CD4-positive, alpha-beta T cell treated with Interleukin-10 for 1 hour (primary cell): Measurements from ENCODE around the gene DDX27.
"Not testable (repeated sequence)": the region's sequence is repeated elsewhere in the genome, so short reads cannot be mapped to it uniquely, and the experiment has no call there.

Experiments
- DNase-seq: peaks from one replicate; pipeline ENCODE4 v3.0.0-alpha.2; 2020

Gene DDX27, protein sequence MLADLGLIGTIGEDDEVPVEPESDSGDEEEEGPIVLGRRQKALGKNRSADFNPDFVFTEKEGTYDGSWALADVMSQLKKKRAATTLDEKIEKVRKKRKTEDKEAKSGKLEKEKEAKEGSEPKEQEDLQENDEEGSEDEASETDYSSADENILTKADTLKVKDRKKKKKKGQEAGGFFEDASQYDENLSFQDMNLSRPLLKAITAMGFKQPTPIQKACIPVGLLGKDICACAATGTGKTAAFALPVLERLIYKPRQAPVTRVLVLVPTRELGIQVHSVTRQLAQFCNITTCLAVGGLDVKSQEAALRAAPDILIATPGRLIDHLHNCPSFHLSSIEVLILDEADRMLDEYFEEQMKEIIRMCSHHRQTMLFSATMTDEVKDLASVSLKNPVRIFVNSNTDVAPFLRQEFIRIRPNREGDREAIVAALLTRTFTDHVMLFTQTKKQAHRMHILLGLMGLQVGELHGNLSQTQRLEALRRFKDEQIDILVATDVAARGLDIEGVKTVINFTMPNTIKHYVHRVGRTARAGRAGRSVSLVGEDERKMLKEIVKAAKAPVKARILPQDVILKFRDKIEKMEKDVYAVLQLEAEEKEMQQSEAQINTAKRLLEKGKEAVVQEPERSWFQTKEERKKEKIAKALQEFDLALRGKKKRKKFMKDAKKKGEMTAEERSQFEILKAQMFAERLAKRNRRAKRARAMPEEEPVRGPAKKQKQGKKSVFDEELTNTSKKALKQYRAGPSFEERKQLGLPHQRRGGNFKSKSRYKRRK

DNA sequence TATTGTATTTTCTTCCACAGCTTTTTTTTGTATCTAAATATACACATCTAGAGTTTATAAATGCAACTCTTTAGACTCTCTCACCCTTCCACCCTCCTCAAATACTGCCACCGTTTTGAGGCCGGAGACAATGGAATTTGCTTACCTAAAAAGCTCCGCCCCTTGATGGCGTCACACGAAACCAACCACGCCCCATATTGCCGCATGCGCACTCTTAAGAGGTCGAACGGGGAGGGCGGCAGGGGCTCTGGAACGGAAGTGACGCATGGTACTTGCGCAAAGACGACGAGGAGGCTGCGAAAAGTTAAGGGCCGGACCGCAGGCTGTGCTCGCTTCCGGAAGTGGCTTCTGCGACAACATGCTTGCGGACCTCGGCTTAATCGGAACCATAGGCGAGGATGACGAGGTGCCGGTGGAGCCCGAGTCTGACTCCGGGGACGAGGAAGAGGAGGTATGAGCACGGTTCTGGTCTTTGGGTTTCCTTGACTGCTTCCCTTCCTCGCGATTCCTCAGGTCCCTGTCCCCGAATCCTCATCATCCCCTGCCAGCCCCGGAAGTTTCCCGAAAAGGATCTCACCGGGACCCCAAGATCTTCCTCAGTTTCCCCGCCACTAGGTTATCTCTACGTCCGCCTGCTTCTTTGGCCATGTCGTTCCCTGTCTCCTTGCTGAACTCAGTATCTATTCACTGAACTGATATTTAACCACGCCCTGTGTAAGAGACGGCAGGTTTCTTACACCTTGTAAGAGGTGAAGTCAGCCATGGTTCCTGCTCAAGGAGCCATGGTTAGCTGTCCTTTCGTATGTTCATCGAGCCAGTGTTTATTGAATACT is at the start of gene DDX27:
Gene DDX27, plus strand, starts transcription at position 326 of the 833 bp plus-strand sequence. Its CDS starts 33 bp downstream, at position 359.
- DNase-seq = peak; percentile 98

DNA sequence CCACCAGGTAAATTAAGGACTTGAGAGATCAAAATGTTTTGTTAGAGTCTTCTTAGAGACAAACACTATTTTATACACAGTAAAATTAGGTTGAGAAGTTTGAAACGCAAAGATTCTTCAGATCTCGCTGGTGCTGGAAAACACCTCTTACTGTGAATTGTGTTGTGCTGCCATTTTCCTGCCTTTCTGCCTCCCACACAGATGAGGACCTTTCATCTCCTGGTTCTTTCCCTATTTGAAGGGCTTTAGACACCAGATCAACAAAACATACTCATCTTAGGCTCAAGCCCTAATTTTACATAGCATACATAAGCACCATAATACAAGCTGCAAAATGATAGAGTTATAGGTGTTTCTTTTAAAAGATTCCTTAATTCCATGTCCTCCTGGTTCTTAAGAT is 49.7 kb upstream of the DDX27 start:
- DNase-seq = no peak

DNA sequence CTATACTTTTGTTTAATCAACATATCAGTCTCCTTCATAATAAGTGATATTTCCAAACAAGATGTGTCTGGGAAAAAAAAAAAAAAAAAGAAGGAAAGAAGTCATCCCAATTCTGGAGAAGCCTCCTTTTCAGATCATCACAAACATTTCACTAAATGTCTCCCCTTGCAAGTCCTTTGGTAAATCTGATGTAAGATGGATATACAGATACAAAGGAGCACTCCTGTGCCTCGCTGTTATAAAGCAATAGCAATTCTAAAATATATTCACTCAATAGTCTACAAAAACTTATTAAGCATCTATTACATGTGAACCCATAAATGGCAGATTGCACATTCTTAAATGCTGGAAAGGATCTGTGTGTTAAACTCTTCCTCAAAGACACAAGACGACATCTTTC is 48.5 kb upstream of the DDX27 start:
- no peak for DNase-seq

DNA sequence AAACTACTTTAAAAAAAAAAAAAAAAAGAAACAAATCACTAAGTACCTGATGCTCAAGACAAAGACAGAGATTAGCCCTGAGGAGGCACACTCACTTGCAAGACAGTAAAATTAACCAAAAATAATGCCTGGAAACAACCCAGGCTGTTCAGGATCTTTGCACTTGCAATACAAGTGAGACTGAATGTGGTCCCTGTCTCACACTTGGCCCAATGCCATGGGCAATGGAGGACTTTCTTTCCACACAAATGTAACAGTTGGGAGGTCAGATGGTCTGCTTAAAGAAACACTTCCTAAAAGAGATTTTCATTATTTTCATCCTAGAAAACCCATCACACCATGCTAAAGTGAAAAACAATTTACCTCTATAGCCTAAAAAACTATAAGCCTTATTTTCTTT is 47.3 kb upstream of the DDX27 start:
- DNase-seq = no peak

DNA sequence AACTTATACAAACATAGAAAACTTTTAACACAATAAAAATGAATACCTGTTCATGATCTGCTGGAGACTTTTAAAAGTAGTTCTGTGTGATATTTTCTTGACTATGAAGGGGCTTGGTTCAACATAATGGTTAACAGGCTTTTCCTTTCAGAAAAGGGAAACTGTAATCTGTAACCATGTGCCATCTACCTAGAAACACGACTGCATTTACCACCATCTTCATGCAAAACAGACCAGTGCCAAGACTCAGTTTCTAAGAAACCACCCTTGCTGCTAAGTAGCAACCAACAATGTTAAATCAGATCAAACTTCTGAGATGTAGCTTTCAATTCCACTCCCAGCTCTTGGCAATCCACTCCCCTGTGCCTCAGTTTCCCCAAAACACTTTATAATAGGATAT is 46.8 kb upstream of the DDX27 start:
- no peak for DNase-seq

DNA sequence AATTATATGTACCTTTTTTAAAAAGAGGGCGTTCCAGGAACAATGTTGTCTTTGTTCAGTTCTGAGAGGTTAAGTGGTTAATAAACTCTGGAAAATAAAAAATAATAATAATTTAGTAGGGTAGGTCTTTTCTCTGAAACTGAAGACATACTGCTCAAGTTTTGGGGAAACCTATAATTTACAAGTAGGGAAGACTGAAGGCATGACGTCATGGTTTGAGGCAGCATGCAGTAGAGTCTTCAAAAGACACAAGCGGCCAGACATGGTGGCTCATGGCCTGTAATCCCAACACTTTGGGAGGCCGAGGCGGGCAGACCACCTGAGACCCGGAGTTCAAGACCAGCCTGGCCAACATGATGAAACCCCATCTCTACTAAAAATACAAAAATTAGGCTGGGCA is 45.0 kb upstream of the DDX27 start:
- DNase-seq = no peak

DNA sequence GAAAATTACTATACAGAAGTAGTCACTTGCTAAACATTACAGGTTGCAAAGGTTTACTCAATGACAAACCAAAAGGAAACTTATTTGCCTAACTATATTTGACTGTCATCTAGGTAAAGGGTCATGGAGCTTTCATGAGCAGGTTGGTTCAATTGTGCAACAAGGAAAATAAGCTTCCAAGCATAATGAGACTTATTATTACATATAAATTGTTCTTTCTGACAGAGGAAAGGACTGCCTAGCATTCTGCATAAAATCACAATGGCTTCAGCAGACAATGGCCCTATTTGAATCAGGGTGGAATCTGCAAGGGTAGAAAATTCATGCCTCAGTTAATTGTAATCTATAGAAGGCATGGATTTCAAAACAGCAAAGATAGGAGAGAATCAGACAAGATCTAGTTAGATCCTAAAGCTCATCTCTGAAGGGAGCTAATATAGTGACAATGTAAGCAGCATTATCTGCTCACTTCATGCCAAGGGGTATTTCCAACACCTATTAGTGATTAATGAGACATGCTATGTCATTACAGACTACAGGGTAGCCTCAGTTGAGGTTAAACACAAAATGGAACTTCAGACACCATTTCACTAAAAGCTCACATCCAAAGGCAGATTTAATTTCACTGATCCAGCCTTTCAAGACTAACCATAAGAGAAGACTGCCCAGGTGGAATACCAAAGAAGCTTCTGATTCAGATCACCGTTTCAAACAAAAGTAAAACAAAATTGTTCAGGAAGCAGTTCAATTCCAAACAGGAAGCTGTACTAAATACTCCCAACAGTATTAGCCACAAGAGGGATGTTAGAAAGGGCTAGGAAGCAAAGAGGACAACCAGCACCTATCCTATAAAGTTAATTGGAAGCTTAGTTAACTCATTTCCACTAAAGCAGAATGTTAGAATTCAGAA is 39.6 kb upstream of the DDX27 start:
- DNase-seq = no peak

DNA sequence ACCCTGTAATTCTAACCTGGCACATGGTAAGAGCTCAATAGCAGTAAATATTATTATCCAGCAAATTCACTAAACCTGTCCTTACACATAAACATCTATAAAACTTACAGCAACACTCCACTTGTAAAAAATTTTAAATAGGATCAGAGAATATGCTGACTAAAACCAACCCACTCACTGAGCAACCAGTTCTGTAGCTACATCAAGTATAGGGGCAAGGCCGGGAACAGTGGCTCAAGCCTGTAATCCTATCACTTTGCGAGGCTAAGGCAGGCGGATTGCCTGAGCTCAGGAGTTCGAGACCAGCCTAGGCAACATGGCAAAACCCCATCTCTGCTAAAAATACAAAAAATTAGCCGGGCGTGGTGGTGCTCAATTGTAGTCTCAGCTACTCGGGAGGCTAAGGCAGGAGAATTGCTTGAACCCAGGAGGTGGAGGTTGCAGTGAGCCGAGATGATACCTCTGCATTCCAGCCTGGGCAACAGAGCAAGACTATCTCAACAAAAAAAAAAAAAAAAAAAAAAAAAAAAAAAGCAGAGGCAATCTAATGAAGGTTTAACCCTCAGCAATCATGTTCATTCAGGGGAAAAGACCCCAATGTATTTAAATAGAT is 37.8 kb upstream of the DDX27 start:
- no peak for DNase-seq

DNA sequence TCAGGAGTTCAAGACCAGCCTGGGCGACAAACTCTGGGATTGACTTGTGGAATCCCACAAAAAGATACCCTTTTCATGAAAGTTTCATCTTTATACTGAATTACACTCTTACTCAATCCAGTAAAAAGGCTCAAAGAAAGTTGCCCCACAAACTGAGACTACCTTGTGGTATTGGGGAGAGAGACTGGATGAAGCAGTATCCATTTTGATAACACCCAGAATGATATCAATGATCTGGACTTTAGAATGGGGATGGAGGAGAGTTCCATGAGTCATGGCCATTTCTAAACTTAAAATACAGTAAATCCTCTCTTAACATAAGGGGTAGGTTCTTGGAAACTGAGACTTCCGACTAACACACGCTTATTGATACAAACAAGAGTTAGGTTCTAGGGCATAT is 35.8 kb upstream of the DDX27 start:
- DNase-seq = no peak

DNA sequence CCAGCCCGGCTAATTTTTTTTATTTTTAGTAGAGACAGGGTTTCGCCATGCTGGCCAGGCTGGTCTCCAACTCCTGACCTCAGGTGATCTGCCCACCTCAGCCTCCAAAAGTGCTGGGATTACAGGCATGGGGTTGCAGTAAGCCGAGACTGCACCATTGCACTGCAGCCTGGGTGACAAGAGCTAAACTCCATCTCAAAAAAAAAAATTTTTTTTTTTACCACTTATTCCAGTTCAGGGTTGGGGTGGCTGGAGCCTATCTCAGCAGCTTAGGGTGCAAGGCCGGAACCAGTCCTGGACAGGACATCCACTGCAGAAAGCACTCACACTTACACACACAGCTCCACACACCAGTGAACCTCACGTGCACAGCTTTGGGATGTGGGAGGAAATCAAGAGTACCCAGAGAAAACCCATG is 35.1 kb upstream of the DDX27 start:
- DNase-seq = not testable (repeated sequence)

DNA sequence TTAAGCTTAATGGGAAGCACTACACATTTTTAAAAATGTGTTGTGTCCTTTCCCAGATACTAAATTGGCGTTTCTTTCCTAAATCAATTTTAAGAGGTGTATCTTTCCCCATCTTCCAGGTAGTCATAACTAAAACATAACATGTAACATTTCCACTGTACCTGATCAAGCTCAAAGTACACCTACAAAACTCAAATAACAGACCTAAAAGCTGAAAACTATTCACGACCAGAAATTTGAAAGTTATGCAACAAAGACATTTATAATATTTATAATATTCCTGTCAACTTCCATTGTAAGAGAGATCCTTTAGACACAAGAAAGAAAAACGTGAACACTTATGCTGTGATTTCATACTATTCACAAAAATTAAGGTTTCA is 34.5 kb upstream of the DDX27 start:
- DNase-seq = no peak

DNA sequence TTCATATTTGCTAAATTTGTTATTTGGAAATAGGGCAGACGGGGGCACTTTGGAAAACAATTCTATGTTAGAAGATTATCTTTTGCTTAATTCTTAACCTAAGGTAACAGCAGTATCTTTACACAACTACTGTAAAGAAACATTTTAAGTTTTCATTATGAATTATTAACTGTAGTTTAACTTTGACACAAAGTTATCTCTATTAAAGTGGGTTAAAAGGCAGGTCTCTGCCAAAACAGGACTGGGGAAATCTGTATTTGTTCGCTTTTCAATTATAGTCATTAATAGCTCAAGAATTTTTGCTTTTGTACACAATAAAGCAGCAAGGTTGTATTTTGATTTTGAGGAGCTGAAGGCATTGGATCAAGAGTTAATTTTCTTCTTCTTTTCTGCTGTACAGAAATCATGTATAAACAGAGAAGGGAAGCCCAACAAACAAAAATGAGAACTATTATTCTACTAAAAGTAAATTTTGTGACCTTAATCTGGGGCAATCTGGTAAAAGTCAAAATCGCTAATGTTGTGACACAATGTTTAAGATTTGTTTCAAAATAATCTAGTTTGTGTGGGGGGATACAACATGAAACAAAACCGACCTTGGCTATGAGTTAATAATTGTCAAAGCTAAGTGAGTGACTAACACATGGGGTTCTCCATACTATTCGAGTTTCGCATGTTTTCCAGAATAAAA is 34.0 kb upstream of the DDX27 start:
- no peak for DNase-seq

DNA sequence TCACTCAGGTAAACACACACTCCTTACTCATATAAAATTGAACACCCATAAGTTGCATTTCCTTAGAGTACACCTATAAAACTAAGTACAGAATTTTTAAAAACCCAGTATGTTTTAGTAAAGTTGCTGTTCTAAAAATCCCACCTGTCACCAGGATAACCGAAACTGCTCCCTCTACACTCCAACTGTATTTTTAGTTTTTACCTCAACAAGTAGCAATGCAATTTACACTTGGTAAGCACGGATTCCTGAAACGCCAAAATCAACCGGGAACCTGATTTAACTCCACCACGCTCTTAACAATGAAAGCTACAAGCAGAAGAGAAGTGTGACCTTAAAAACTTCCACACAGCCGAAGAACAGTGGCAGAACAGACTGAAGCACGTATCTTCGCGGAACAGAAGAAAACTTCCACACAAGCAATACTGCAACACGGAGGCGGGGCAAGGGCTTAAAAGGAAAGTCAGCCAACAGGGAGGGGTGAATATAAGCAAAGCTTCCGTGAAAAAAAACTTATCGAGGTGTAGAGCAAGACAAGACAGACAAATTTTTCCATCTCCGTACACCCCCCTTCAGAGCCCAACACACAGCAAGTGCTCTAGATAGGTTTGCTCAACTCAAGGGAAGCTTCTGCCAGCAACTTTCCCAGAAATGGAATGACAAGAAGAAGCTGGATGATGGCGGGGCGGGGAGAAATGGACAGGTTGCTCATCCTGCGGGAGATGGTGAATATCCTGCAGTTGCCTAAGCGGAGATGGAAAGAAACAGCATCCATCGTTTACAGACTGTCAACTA is 32.5 kb upstream of the DDX27 start:
- peak; percentile 78 for DNase-seq

DNA sequence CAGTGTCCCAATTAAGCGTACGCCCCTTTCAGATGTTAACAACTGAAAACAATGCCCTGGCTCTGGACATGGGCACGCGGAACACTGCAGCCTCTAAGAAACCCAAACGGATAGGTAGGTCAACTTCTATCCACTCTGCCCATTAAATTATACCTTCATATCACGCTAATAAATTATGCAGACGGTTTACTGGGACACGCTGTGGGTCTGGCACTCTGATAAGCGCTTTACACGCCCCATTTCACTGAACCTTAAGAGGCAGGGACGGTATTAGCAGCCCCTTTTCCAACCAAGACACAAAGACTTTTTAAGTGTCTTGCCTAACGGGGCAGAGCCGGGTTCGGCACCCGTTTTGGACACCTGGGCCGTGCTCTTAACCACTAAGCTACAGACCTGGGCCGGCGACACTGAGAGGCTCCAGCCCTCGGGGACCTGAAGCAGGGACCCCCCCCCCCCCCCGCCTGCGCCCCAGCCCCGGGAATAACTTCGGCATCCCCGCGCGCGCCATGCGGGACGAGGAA is 31.8 kb upstream of the DDX27 start:
- DNase-seq = peak; percentile 21

DNA sequence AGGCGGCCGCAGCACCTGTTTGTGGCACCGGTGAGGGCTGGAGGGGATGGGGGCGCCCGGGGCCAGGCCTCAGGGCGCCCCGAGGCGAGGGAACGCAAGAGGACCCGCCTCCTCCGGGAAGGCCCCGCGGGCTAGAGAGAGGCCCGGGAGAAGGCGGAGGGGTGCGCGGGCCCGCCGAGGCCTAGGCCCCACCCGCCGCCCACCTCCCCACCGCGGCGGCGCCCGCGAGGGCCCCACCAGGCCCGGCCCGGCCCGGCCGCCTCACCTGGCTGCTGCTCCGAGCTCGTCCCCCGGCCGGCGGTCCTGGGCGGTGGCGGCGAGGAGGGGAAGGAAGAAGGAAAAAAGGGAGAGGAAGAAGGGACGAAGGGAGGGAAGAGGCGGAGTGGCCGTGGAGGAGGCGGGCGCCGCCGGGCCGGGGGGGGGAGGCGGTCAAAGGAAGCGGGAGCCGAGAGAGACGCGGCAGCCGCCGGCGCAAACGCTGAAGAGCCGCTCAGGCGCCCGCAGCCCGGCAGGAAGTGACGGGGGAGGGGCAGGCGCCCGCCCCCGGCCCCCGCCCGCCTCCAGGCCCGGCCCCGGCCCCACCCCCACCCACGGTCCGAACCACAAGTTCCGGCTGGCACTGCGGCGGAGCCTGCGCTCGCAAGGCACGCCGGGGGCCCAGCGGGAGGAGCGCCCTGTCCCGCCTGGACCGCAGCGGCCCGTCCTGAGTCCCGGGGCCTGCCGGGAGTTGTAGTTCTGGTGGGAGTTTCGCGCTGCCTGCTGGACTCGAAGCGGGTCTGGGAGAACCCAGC is 31.2 kb upstream of the DDX27 start, which contains the start of gene STAU1:
Gene STAU1, minus strand, starts transcription at position 484 of the 791 bp plus-strand sequence. CDS start 22,133 bp downstream, outside the sequence.
- peak; percentile 94 for DNase-seq

DNA sequence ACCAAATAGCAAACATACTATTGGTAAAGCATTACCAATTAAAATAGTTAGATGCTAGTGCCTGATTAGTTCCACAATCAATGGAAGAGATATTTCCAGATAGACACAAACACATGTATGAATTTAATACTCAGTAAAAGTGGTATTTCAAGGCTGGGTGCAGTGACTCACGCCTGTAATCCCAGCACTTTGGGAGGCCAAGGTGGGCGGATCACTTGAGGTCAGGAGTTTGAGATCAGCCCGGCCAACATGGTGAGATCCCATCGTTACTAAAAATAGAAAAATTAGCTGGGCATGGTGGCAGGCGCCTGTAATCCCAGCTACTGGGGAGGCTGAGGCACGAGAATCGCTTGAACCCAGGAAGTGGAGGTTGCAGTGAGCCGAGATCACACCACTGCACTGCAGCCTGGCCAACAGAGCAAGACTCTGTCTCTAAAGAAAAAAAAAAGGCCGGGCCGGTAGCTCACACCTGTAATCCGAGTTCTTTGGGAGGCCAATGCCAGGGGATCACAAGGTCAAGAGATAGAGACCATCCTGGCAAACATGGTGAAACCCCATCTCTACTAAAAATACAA is 26.2 kb upstream of the DDX27 start:
- DNase-seq = not testable (repeated sequence)

DNA sequence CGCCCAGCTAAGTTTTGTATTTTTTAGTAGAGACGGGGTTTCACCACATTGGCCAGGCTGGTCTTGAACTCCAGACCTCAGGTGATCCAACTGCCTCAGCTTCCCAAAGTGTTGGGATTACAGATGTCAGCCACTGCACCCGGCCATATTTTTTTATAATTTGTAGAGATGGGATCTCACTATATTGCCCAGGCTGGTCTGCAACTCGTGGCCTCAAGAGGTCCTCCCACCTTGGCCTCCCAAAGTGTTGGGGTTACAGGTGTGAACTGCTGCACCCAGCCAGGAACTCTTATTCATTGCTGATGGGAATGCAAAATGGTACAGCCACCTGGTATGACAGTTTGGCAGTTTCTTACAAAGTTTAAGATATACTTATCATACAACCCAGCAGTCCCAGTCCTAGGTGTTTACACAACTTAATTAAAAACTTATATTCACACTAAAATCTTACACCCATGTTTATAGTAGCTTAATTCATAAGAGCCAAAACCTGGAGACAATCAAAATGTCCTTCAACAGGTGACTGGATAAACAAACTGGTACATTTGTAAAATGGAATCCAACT is 19.4 kb upstream of the DDX27 start:
- no peak for DNase-seq

DNA sequence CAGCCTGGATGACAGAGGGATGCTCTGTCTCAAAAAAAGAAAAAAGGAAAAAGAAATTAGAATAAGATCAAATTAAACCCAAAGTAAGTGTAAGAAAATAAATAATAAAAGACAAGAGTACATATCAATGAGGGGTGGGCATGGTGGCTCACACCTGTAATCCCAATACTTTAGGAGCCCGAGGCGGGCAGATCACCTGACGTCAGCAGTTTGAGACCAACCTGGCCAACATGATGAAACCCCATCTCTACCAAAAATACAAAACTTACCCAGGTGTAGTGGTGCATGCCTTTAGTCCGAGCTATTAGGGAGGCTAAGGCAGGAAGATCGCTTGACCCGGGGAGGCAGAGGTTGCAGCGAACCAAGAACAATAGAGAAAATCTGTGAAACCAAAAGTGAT is 16.2 kb upstream of the DDX27 start:
- DNase-seq = no peak
